Retinal pigment epithelial cell (primary cell): ENCODE results near the gene RIPPLY3.

Experiments
- DNase-seq: peaks from one replicate; pipeline ENCODE4 v3.0.0-alpha.2; 2010; ENCODE audit warnings: low read depth
- H3K4me3 ChIP-seq: 2 replicates; pipeline ENCODE4 v1.5.1; 2011; ENCODE audit warnings: mild to moderate bottlenecking, low read length, control low read depth, moderate library complexity
- CTCF ChIP-seq: conservative IDR thresholded peaks from 2 replicates; pipeline ENCODE4 v1.5.1; 2011; ENCODE audit warnings: low read depth, low read length, control low read depth, inconsistent platforms

RIPPLY3 gene

DNA sequence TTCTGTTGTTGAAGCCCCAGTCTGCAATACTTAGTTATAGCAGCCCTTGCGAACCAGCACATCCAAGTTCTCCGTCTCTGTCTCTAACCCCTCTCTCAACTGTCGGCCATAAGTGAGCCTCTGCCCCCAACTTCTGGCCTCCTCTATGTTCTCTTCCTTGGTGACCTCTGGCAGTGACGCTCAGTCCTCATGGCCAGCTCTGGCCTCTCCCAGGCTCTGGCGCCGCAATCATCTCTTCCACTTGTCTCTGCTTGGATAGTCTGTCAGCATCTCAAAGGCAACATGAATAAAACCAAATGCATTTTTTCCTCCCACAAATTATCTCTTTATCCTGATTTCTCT is 31.7 kb upstream of the RIPPLY3 start:
- no peak for TF ChIP-seq CTCF
- no peak for DNase-seq
- H3K4me3 ChIP-seq: no peak overlapping the region

DNA sequence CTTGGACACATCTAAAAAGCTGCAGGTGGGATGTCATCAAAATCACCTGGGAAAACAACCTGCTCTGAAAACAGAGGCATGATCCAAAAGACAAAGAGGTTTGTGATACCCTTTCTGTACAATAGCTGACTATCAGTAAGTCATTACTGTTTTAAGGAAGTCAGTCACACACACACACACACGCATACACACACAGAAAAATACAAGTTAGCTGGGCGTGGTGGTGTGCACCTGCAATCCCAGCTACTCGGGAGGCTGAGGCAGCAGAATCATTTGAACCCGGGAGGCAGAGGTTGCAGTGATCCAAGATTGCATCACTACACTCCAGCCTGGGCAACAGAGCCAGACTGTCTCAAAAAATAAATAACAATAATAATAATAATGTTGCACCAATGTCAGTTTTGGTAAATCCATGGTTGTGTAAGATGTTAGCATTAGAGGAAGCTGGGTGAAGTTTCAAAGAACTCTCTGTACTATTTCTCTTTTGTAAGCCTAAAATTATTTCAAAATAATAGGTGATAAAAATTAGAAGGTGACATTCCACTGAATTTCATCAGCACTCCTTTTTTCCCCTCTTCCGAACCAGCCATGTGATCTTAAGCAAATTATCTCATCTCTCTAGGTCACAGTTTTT is 30.2 kb upstream of the RIPPLY3 start:
- no peak for DNase-seq
- no peak for TF ChIP-seq CTCF
- H3K4me3 ChIP-seq: no peak overlapping the region

DNA sequence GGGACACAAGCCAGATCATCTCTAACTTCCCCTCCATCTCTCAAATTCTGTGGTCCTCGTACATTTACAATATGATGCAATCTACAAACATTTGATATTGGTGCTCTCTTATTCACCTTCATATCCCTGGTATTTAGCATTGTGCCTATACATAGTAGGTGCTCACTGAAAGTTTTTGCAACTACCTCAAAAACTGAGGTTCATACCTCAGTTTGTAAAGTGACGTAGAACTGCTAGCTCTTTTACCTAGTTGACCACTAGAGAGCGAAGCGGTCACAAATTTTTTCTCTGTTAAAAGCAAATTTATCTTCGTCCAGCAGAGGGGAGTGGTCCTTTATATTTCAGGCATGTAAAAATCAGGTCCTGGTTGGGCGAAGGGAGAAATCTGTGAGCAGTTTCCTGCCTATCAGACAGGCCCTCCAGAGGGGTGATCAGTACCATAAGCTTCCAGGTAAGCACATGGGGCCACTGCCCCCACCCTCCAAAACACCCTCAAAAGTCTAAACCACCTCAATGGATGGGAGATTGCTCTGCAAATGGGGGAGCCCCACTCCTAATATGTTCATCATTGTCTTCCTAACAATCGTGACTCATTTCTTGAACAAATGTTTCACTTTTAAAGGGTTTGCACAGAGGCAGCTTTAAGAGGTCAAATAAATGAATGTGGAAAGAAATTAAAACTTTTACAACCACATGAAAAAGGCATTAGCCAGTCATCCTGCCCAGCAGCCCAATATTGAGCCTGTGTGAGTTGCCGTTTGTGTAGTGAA is 29.4 kb upstream of the RIPPLY3 start:
- no peak for DNase-seq
- no peak overlapping the region for H3K4me3 ChIP-seq
- peak; percentile 82 for TF ChIP-seq CTCF

DNA sequence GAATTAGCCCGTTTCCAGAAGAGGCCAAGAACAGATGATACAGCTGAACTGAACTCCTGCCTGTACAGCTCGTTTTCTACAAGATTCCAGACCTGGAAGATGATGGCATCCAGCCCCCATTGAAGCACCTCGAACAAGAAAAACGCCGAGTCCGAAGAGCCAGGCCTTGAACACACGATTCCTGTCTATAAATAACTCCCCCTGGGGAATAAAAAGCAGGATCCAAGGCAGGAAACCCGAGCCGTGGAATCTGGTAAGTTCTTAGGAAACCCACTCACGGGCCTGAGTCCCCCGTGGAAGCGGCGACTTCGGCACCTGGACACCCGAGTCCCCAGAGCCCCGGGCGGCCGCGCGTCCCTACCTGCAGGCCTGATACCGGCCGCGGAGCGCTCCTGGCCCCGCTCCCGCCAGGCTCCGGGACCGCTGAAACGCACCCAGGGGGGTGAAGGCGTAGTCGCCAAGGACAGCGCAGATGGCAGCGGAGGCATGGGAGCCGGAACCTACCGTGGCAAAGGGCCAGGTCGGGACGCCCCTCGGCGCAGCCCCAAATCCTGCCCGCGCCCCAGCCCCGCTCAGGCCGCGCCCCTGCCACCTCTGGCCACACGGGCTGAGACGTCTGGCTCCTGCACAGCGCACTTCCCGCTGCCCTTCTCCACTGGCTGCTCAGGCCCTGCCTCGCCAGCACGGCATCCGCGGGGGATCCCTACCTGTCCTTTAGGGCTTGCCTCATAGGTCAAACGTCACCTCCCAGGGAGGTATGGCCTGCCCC is 26.0 kb upstream of the RIPPLY3 start:
- no peak for TF ChIP-seq CTCF
- DNase-seq: no peak
- peak overlapping the region; percentile 41 for H3K4me3 ChIP-seq

DNA sequence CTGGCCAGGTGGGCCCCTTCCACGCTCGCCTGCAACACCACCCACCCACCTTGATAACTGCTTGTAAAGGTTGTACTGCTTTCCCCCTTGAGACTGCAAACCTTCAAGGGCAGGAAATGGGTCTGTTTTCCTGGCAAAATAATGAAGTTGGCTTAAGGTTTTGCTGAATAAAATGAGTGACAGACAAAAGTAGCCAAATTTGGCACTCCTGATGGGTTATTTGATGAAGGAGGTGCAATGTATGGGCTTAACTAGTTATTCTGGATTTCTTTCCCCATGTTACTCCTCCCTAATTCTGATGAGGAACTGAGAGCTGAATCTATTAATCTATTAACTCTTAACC is 25.5 kb upstream of the RIPPLY3 start:
- H3K4me3 ChIP-seq: peak overlapping the region; percentile 41
- no peak for TF ChIP-seq CTCF
- DNase-seq: no peak

DNA sequence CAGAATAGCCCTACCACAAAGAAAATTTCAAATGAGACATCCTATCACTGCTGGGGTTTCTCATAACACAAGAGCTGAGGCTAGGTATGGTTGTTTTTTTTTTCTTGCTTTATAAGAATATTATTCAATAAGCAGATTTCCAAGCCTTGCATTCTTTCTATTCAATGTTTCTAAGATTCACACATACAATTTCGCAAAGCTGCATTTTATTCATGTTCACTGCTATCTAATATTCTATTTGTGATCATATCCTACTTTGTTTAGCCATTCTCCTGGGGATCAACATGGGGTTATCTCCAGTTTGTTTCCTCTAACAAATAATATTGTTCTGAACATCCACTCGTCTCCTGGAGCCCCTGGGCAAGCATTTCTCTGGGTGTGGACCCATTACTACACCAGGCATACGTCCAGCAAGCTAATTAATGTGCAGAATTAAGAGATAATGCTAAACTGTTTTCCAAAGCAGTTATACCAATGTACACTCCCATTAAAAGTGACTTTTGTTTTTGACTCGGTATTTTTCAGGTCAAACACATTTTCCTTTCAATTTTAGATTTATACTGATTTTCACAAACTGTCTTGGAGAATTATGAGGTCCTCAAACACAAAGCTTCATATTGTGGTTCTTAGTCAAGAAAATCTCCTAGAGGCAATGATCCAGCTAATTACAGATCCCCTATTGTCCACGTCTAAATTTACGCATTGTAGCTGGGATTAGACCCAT is 24.4 kb upstream of the RIPPLY3 start:
- no peak for TF ChIP-seq CTCF
- no peak overlapping the region for H3K4me3 ChIP-seq
- no peak for DNase-seq
